HG02884 (cell line): ENCODE measurements around the gene SPAAR.
"Not testable (repeated sequence)": the region's sequence is repeated elsewhere in the genome, so short reads cannot be mapped to it uniquely, and the experiment has no call there.

Experiments
- ATAC-seq: cut with Tn5 transposase; IDR thresholded peaks from one replicate; pipeline ENCODE4 v1.9.1; 2021; ENCODE audit warnings: mild to moderate bottlenecking, moderate library complexity; ENCODE audit not compliant: unreplicated experiment

Gene SPAAR

GRCh38 chr9:35909274-35909673 is at the start of gene SPAAR:
Gene SPAAR, plus strand, starts transcription at chr9:35909490. Its CDS starts 974 bp downstream, at chr9:35910464.
- no peak for ATAC-seq

GRCh38 chr9:35859990-35860339 is 49.3 kb upstream of the SPAAR start:
- ATAC-seq, result no peak

- ATAC-seq, result no peak
Measured at GRCh38 chr9:35861161-35861897, 48.0 kb upstream of the SPAAR start.

GRCh38 chr9:35862328-35862727 is 47.0 kb upstream of the SPAAR start:
- no peak for ATAC-seq

GRCh38 chr9:35863583-35863982 is 45.7 kb upstream of the SPAAR start:
- ATAC-seq, result no peak

GRCh38 chr9:35864695-35865255 is 44.5 kb upstream of the SPAAR start:
- no peak for ATAC-seq

- no peak for ATAC-seq
Measured at GRCh38 chr9:35867538-35867937, 41.8 kb upstream of the SPAAR start.

- no peak for ATAC-seq
Measured at GRCh38 chr9:35868933-35869332, 40.4 kb upstream of the SPAAR start.

- ATAC-seq, result no peak
Measured at GRCh38 chr9:35869621-35870216, 39.6 kb upstream of the SPAAR start.

- ATAC-seq, result no peak
Measured at GRCh38 chr9:35870351-35870923, 38.9 kb upstream of the SPAAR start, which contains the start of gene OR13J1. Gene OR13J1, minus strand, starts transcription at chr9:35870401. Its CDS starts 0 bp downstream, at chr9:35870401.

- no peak for ATAC-seq
Measured at GRCh38 chr9:35871545-35871944, 37.7 kb upstream of the SPAAR start.

GRCh38 chr9:35872505-35872904 is 36.8 kb upstream of the SPAAR start:
- ATAC-seq, result no peak

GRCh38 chr9:35882263-35882848 is 26.9 kb upstream of the SPAAR start:
- ATAC-seq, result no peak

GRCh38 chr9:35882996-35883395 is 26.3 kb upstream of the SPAAR start:
- no peak for ATAC-seq

- not testable (repeated sequence) for ATAC-seq
Measured at GRCh38 chr9:35884908-35885307, 24.4 kb upstream of the SPAAR start.

GRCh38 chr9:35891646-35892045 is 17.6 kb upstream of the SPAAR start:
- no peak for ATAC-seq

- ATAC-seq, result no peak
Measured at GRCh38 chr9:35892051-35892450, 17.2 kb upstream of the SPAAR start.

GRCh38 chr9:35896570-35896969 is 12.7 kb upstream of the SPAAR start:
- no peak for ATAC-seq

GRCh38 chr9:35897376-35898099 is 11.8 kb upstream of the SPAAR start:
- not testable (repeated sequence) for ATAC-seq

GRCh38 chr9:35898337-35898736 is 11.0 kb upstream of the SPAAR start:
- no peak for ATAC-seq

- no peak for ATAC-seq
Measured at GRCh38 chr9:35899021-35899420, 10.3 kb upstream of the SPAAR start.
